Activated CD8-positive, alpha-beta T cell treated with anti-CD3 and anti-CD28 coated beads for 36 hours (primary cell): ENCODE data around the gene VSTM2L. TPM values are rescaled to one million over a fixed set of nuclear protein-coding genes. Genes with fewer than 3 reads are reported as not detected.

Source experiments
- ATAC-seq: fragments of 200-7000 bp; cut with Tn5 transposase; one replicate; pipeline ENCODE4 v1.10.0; 2021; ENCODE audit warnings: mild to moderate bottlenecking, moderate library complexity
- CTCF ChIA-PET: fragments of 350-600 bp; sonication (Branson Sonifier 250); formaldehyde crosslinking; loops from one replicate; lab custom pipeline; 2021; ENCODE audit warnings: antibody characterized with exemption; lab: Charles Lee
- POLR2A ChIA-PET: fragments of 350-600 bp; sonication (Branson Sonifier 250); formaldehyde crosslinking; loops from one replicate; lab custom pipeline; 2021; ENCODE audit warnings: antibody characterized with exemption; lab: Charles Lee
- DNase-seq: peaks from one replicate; pipeline ENCODE4 v3.0.0-alpha.2; 2020
- H3K27ac Mint-ChIP-seq: one replicate; pipeline ENCODE4 v1.8.0; 2021; ENCODE audit warnings: mild to moderate bottlenecking, mixed read lengths
- H3K27me3 Mint-ChIP-seq: one replicate; pipeline ENCODE4 v1.8.0; 2021; ENCODE audit warnings: mixed read lengths
- H3K36me3 Mint-ChIP-seq: one replicate; pipeline ENCODE4 v1.8.0; 2021; ENCODE audit warnings: low read depth, mixed read lengths
- H3K4me1 Mint-ChIP-seq: one replicate; pipeline ENCODE4 v1.8.0; 2021; ENCODE audit warnings: low read depth, mixed read lengths
- H3K4me3 Mint-ChIP-seq: one replicate; pipeline ENCODE4 v1.8.0; 2021; ENCODE audit warnings: mild to moderate bottlenecking, moderate library complexity, mixed read lengths
- H3K9me3 Mint-ChIP-seq: one replicate; pipeline ENCODE4 v1.8.0; 2021; ENCODE audit warnings: mixed read lengths
- intact Hi-C: fragments of 100-400 bp; cut with micrococcal nuclease; formaldehyde crosslinking; loops from one replicate; pipeline ENCODE4 v1.10.0; 2022
- total RNA-seq, 2 experiments: library from RNA; stranded (reverse); gene quantifications; one replicate each; pipeline ENCODE4 v1.2.3, GENCODE V29; 2021
- TF ChIP-seq, protein P1 (sequence below): fragments of 200-600 bp; IDR thresholded peaks from one replicate; pipeline ENCODE4 v1.8.0; 2022; ENCODE audit warnings: antibody characterized with exemption, mild to moderate bottlenecking

The VSTM2L gene
- total RNA-seq, 2 experiments from 2014 or later: not detected

DNA sequence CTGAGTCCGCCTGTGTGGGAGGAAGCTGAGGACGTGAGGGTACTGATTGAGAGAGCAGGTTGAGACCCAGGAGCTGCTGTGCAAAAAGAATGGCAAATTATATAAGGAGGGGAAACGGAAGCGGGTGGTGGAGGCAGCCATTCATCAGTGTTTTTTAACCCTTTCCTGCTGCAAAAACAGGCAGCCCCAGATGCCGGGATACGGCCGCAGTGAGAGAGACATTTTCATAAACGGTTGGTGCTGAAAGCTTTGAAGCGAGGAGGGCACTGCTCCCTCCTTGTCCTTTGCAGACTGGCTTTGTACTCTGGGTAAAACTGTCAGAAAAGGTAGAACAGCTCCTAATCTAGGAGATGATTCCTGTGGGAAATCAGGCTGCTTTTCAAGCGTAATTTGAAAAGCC, 74.0 kb downstream of the VSTM2L start:
- CTCF ChIA-PET: no interaction called here
- Mint-ChIP-seq H3K27ac (no peak overlapping the region), H3K9me3 (no peaks in the 10 kb centered on the region), H3K36me3 (peaks cover 5% of the 10 kb centered on the region), H3K4me1 (peaks cover 10% of the 10 kb centered on the region), H3K4me3 (no peak overlapping the region), H3K27me3 (no peaks in the 10 kb centered on the region)
- DNase-seq: no peak
- POLR2A ChIA-PET: no interaction called here
- intact Hi-C loops: no loop called here
- TF ChIP-seq, protein P1, sequence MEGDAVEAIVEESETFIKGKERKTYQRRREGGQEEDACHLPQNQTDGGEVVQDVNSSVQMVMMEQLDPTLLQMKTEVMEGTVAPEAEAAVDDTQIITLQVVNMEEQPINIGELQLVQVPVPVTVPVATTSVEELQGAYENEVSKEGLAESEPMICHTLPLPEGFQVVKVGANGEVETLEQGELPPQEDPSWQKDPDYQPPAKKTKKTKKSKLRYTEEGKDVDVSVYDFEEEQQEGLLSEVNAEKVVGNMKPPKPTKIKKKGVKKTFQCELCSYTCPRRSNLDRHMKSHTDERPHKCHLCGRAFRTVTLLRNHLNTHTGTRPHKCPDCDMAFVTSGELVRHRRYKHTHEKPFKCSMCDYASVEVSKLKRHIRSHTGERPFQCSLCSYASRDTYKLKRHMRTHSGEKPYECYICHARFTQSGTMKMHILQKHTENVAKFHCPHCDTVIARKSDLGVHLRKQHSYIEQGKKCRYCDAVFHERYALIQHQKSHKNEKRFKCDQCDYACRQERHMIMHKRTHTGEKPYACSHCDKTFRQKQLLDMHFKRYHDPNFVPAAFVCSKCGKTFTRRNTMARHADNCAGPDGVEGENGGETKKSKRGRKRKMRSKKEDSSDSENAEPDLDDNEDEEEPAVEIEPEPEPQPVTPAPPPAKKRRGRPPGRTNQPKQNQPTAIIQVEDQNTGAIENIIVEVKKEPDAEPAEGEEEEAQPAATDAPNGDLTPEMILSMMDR: no peak
- ATAC-seq: no peak

DNA sequence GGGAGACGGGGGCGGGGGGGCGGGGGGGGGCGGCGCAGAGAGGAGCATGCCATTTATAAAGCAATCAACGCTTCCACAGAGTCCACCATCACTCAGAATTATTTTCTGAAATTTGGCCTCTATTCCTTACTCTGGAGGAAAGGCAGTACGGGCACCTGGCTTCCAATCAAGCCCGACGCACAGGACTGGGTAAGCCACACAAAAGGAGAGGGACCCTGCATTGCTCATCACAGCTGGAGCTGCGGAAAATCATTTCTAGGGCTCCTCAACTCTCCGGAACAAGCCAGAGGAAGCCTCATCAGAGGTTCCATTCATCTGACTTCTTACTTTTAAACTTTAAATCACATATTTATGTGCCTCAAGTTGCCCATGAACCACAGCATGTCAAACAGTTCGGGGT, 74.4 kb downstream of the VSTM2L start:
- POLR2A ChIA-PET: no interaction called here
- Mint-ChIP-seq H3K27ac (no peak overlapping the region), H3K9me3 (no peaks in the 10 kb centered on the region), H3K4me3 (no peak overlapping the region), H3K4me1 (peaks cover 10% of the 10 kb centered on the region), H3K36me3 (peaks cover 6% of the 10 kb centered on the region), H3K27me3 (no peaks in the 10 kb centered on the region)
- CTCF ChIA-PET: no interaction called here
- TF ChIP-seq, protein P1: no peak
- DNase-seq (peak; percentile 5), ATAC-seq (no peak)
- intact Hi-C loops: no loop called here

DNA sequence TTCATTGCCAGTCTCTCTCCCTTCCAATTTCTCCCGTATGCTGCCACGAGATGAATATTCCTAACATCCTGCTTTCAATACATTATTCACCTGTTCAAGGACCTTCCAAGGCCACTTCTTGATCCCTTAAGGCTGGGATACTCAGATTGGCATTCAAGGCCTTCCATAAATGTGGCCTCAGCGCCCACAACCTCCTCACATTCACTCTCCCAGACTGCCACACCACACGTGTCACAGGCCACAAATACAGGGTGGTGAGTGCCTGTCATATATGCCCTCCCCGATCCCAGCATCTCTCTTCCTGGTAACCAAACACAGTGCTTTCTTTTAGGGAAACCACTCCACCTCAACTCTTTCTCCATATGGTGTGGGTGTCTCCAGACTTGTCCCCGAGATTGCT, 74.9 kb downstream of the VSTM2L start:
- Mint-ChIP-seq H3K27ac (no peak overlapping the region), H3K9me3 (no peaks in the 10 kb centered on the region), H3K4me1 (peaks cover 10% of the 10 kb centered on the region), H3K4me3 (no peak overlapping the region), H3K27me3 (no peaks in the 10 kb centered on the region), H3K36me3 (peaks cover 10% of the 10 kb centered on the region)
- DNase-seq (no peak), ATAC-seq (no peak)
- intact Hi-C loops: no loop called here
- TF ChIP-seq, protein P1: no peak
- ChIA-PET POLR2A (no interaction called here), CTCF (no interaction called here)

DNA sequence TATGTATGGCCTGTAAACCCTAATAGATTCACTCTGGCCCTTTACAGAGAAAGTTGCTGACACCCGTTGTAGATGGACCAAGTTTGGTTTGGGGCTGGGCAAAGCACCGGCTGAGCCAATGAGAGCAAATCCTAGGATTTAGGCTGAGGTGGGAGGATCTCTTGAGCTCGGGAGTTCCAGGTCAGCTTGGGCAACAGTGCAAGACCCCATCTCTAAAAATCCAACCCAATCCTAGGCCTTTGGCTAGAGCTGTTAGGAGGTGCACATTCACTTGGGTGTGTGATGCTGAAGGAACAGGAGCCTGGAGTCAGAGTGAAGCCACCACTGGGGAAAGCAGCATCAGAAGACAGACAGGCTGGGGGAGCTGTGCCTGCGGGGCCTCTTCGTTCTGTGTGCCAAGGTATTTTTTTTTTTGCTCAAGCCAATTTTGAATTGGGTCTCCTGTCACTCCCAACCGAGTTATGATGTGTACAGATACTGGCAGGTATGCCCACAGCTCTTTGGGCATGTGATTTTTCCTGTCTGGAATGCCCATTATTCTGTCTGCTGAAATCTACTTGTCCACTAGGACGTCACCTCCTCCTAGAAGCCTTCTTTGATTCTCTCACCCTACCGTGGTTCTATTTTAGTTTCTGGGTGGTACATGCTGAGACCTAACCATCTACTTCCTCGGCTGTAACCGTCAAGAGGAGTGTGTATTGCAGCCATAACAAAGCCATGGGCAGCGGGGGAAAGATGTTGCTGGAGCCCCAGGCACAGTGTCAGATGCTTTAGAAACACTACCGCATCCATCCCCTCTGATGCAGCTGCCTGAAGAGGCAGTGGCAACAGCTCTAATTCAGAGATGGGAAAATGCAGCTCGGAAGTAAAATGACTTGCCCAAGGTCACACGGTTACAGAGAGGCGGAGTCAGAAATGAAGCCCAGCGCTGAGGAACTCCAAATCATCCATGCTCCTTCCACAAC, 76.4 kb downstream of the VSTM2L start:
- Mint-ChIP-seq H3K36me3 (peaks cover 12% of the 10 kb centered on the region), H3K27me3 (no peaks in the 10 kb centered on the region), H3K4me3 (no peak overlapping the region), H3K27ac (no peak overlapping the region), H3K4me1 (peaks cover 10% of the 10 kb centered on the region), H3K9me3 (no peaks in the 10 kb centered on the region)
- DNase-seq: no peak
- intact Hi-C loops: no loop called here
- no peak for ATAC-seq
- CTCF ChIA-PET: interaction anchor here (0.8 to 1.1 kb wide), 2 partner anchors 9 to 244 kb away, joined by 3 read pairs; no protein-coding TSS in a partner anchor
- POLR2A ChIA-PET: no interaction called here
- TF ChIP-seq, protein P1: no peak

DNA sequence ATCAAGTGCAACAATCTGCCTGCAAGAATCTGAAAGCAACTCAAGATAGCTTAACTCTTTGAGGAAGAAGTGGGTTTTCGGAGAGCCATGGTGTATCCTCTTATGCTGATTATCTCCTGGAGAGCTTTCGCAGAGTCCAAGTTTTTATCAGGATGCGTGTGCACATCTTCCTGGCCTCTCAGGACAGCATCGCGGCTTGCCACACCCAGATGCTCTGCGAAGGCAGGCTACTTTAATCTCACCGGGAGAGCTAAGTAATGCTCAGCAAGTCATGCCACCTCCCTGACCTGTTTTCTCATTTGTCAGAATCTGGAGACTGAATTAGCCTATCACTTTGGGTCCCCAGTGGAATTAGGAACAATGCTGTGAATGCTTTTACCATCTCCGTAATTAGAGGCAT, 77.5 kb downstream of the VSTM2L start:
- Mint-ChIP-seq H3K27ac (no peak overlapping the region), H3K4me3 (no peak overlapping the region), H3K27me3 (no peaks in the 10 kb centered on the region), H3K4me1 (peaks cover 10% of the 10 kb centered on the region), H3K9me3 (no peaks in the 10 kb centered on the region), H3K36me3 (peaks cover 12% of the 10 kb centered on the region)
- TF ChIP-seq, protein P1: no peak
- DNase-seq (no peak), ATAC-seq (no peak)
- ChIA-PET CTCF (interaction anchor here (1.1 kb wide), 1 partner anchor 8 kb away, joined by 3 read pairs; no protein-coding TSS in a partner anchor), POLR2A (no interaction called here)
- intact Hi-C loops: no loop called here
